Medulla oblongata (tissue), 1 donor: ENCODE data around the gene DGCR8.
"Not testable (repeated sequence)": the region's sequence is repeated elsewhere in the genome, so short reads cannot be mapped to it uniquely, and the experiment has no call there.

Experiments
- DNase-seq: peaks from one replicate; pipeline ENCODE4 v3.0.0-alpha.2; 2015; ENCODE audit errors: extremely low spot score

DGCR8 gene

DNA sequence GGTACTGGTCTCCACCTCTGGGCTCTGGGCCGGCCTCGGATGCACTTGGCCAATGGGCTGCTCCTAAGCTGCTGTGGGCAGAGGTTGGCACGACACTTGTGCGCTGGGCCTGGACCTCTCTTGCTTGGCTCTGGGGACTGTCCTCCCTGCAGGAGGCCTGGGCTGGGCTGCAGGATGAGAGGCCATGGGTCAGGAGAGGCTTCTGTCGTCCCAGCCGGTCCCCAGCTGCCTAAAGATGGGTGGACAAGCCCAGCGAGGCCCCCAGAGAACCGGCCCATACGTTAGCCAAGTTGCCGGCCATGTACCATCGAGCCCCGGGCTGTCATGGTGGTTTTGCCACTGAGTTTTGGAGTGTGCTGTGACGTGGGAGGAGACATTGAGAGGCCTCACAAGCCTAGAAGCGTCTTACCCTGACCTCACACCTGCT, 72.4 kb downstream of the DGCR8 start:
- no peak for DNase-seq

GRCh38 chr22:20153945-20154344, 73.9 kb downstream of the DGCR8 start:
- no peak for DNase-seq

DNA sequence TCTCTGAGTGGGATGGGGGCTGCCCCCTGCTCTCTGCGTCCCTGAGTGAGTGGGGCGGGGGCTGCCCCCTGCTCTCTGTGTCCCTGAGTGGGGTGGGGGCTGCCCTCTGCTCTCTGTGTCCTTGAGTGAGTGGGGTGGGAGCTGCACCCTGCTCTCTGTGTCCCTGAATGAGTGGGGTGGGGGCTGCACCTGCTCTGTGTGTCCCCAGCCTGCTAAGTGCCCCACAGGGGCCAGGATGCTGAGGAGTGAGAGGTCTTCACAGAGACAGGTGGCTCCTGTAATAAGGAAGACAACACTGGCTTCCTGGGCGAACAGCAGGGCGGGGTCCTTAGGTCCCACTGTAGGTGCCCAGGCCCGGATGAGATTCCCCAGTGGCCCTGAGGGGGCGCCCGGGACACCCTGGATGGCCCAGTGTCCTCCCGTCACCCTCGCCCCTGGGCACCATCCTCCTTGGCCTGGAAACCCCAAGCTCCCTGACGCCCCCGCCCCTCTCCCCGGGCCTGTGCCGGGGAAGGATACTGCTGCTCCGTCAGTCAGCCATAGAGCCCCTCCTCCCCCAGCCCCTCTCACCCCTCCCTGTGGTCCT, 74.7 kb downstream of the DGCR8 start:
- no peak for DNase-seq

GRCh38 chr22:20155330-20156041, 75.4 kb downstream of the DGCR8 start:
- peak; percentile 63 for DNase-seq

DNA sequence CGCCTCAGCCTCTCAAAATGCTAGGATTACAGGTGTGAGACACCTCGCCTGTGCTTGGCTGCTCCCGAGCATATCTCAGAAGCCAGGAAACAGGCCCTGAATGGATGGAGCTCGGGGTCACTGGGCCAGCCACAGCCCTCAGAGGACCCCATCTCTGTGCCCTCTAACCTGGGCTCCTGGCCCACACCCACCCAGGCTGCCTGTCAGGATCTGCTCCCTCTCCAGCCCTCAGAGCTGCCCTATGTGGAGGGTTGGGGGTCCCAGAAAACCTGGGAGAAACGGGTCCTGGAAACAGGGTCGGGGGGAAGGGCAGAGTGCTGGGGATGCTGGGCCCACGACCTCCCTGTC, 76.0 kb downstream of the DGCR8 start:
- no peak for DNase-seq

GRCh38 chr22:20156611-20157429, 76.8 kb downstream of the DGCR8 start:
- DNase-seq, result peak; percentile 77

- no peak for DNase-seq
Measured at GRCh38 chr22:20157430-20158183, 77.6 kb downstream of the DGCR8 start.

GRCh38 chr22:20158391-20159036, 78.5 kb downstream of the DGCR8 start:
- no peak for DNase-seq

DNA sequence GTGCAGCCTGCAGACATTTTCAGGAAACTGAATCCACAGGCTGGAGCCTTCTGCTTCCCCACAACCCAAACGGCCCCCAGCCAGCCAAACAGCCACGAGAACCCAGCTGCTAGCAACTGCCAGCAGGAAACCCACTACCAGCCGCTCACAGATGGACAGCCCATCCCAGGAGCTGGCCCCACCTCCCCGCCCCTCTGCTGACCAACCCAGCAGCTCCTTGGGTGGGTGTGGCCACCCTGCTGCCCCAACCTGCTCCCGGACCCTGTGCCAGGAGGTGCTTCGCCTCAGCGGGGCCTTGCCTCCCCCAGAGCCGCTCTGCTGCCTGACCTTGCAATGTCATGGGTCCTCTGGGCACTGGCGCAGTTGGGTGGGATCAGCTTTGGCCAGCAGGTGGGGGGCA, 79.0 kb downstream of the DGCR8 start:
- no peak for DNase-seq

DNA sequence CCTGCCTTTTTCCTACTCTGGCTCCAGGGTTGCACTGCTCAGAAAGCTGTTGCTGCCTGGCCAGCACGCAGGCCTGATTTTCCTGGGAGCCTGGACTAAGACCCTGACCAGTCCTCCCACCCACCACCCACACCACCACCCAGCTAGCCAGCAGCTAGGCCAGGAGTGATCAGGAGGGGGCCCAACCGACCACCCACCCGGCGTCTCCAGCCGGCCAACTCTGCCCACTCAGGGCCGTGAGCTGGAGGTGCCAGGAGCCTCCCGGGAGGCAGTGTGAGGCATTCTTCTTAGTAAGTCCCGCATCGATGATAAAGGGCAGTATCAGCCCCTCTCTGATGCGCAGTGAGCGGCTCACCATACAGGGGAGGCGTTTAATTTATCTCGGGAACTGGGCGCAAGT, 79.5 kb downstream of the DGCR8 start:
- DNase-seq, result not testable (repeated sequence)

DNA sequence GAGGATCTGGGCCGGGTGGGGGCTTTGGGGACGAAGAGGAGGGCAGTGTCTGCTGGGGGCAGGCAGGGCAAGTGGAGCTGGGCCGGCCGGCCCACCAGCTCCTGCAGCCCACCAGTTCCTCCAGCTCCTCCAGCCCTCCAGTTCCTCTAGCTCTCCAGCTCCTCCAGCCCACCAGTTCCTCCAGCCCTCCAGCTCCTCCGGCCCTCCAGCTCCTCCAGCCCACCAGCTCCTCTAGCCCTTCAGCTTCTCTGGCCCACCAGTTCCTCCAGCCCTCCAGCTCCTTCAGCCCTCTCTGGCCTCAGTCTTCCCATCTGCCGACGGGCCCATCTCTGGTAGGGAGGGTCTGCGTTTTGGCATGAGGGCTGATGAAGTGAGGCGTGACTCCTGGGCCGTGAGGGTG, 80.0 kb downstream of the DGCR8 start:
- no peak for DNase-seq
